Small intestine (tissue), 16 donors: ENCODE measurements around the gene GHRHR. TPM values are rescaled to one million over a fixed set of nuclear protein-coding genes. Genes with fewer than 3 reads are reported as not detected.

Experiments used
- DNase-seq, 2 donors: peaks; one replicate each; pipeline versions ENCODE4 v3.0.0 to v3.0.0-alpha.2; 2013
- FAIRE-seq: peaks from 2 replicates; lab custom pipeline; 2012; peaks lifted over from hg19 to GRCh38; lab: Jason Lieb, UNC
- H3K27ac ChIP-seq, 3 donors: one replicate each; pipeline ENCODE4 v1.5.1; 2013; ENCODE audit warnings: low read length in 2 of 3, mild to moderate bottlenecking in 2 of 3, control low read depth in 1 of 3, inconsistent platforms in 1 of 3, low read depth in 1 of 3, moderate library complexity in 1 of 3
- H3K27me3 ChIP-seq, 3 donors: one replicate each; pipeline ENCODE4 v1.6.1; 2013; ENCODE audit warnings: low read length in 3 of 3, inconsistent platforms in 1 of 3; ENCODE audit not compliant: control insufficient read depth in 3 of 3, insufficient read depth in 3 of 3
- H3K36me3 ChIP-seq, 3 donors: one replicate each; pipeline ENCODE4 v1.6.1; 2013; ENCODE audit warnings: low read length in 3 of 3, inconsistent platforms in 1 of 3, low read depth in 1 of 3, mild to moderate bottlenecking in 1 of 3, moderate library complexity in 1 of 3; ENCODE audit not compliant: control insufficient read depth in 3 of 3, insufficient read depth in 2 of 3
- H3K4me1 ChIP-seq, 3 donors: one replicate each; pipeline ENCODE4 v1.6.1; 2013; ENCODE audit warnings: low read length in 2 of 3, inconsistent platforms in 1 of 3, low read depth in 1 of 3, mild to moderate bottlenecking in 1 of 3, moderate library complexity in 1 of 3; ENCODE audit not compliant: control insufficient read depth in 3 of 3, insufficient read depth in 2 of 3
- H3K4me3 ChIP-seq, 3 donors: one replicate each; pipeline ENCODE4 v1.5.1; 2013; ENCODE audit warnings: low read length in 3 of 3, control low read depth in 1 of 3, inconsistent platforms in 1 of 3, low read depth in 1 of 3, mild to moderate bottlenecking in 1 of 3, moderate library complexity in 1 of 3
- H3K9me3 ChIP-seq, 2 donors: one replicate each; pipeline ENCODE4 v1.6.1; 2013; ENCODE audit warnings: low read depth in 1 of 2, low read length in 1 of 2; ENCODE audit not compliant: control insufficient read depth in 2 of 2, insufficient read depth in 1 of 2
- WGBS, 3 donors: extraction: QIAGEN DNeasy Blood & Tissue Kit; methylation state at CpG; one replicate each; pipeline ENCODE4 v1.1.7; 2013; 5-methylcytosine and 5-hydroxymethylcytosine counted together
- long read RNA-seq, 10 donors: transcript quantifications; one replicate each; lab custom pipeline, GENCODE V29; 2026
- polyA plus RNA-seq, 4 donors: library from polyadenylated mRNA; stranded (reverse) in 3 of 4; unstranded in 1 of 4; fragments of 200-250 nt in 3 of 4; fragments of 120-200 nt in 1 of 4; gene quantifications; one replicate each; pipeline versions ENCODE4 v1.2.1 to v1.2.3, GENCODE V29; 2013
- donor health status: healthy with polysubstance abuse.
- donor health status: control.
- donor health status: control.
- donor health status: Bipolar disorder and iron deficiency.
- donor health status: healthy.

The GHRHR gene
- polyA plus RNA-seq, result under 1 TPM in 1 of 4 donors, not detected in 3; 0.07 TPM
- long read RNA-seq, donor 1, result 0 reads
- long read RNA-seq, donor 2, result 0 reads
- long read RNA-seq, donor 3, result 0 reads
- long read RNA-seq, donor 4, result 0 reads
- long read RNA-seq, donor 5, result 0 reads
- long read RNA-seq, donor 6, result 0 reads
- long read RNA-seq, donor 7, result 0 reads
- long read RNA-seq, donor 8, result 0 reads
- long read RNA-seq, donor 9, result 0 reads
- long read RNA-seq, donor 10, partial matches to known transcripts, result 0 of 1 reads
- long read RNA-seq, donor 10, other reads (novel, unspliced or antisense), result 0 of 1 reads

DNA sequence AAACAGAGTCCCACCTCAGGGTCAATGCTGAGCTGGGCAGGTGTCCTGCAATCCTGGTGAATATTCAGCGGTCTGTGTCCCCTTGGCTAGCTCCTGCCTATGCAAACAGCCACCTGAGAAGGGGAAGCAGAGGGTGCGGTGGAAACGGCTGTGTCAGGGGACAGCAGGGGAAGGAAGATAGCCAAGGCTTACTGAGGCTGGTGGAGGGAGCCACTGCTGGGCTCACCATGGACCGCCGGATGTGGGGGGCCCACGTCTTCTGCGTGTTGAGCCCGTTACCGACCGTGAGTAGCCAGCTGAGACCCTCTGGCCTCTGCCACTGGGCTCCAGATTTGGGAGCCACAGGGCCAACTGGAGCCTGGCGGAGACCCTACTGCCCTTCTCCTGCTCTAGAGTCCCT, at the start of gene GHRHR:
GHRHR (plus strand) TSS at position 112 of the 400 bp plus-strand sequence; CDS start at position 228, 116 bp downstream.
- no peaks in the 10 kb centered on the region for H3K36me3 ChIP-seq
- H3K27me3 ChIP-seq, result no peaks in the 10 kb centered on the region
- WGBS, 3 donors, result 86 to 94% (median 89%) methylated on average over 11 of the region's 11 CpGs
- no peaks in the 10 kb centered on the region for H3K4me1 ChIP-seq
- FAIRE-seq (no peak), DNase-seq (no peak)
- H3K4me3 ChIP-seq, result no peak within 1 kb of the TSS
- H3K9me3 ChIP-seq, result peaks cover 0 to 2% of the 10 kb centered on the region in 2 donors
- H3K27ac ChIP-seq, result no peak within 1 kb of the TSS

- peak in 1 of 2 donors; percentile 70 for DNase-seq
- Histone ChIP-seq H3K4me3 (no peak overlapping the region), H3K4me1 (peaks cover 0 to 68% (median under 1%) of the 10 kb centered on the region in 3 donors), H3K9me3 (no peaks in the 10 kb centered on the region), H3K36me3 (peaks cover 0 to 24% (median 0%) of the 10 kb centered on the region in 3 donors), H3K27ac (peak overlapping the region; percentile 56 to 96 (median 88)), H3K27me3 (no peaks in the 10 kb centered on the region)
- 14 to 50% (median 42%) methylated on average over 4 of the region's 4 CpGs for WGBS, 3 donors
- no peak for FAIRE-seq
Observed at GRCh38 chr7:30914596-30914995, 49.2 kb upstream of the GHRHR start.

GRCh38 chr7:30915005-30915601, 48.6 kb upstream of the GHRHR start:
- Histone ChIP-seq H3K27me3 (no peaks in the 10 kb centered on the region), H3K27ac (peak overlapping the region; percentile 56 to 96 (median 88)), H3K36me3 (peaks cover 0 to 24% (median 0%) of the 10 kb centered on the region in 3 donors), H3K4me1 (peaks cover 0 to 67% (median 3%) of the 10 kb centered on the region in 3 donors), H3K4me3 (no peak overlapping the region), H3K9me3 (no peaks in the 10 kb centered on the region)
- FAIRE-seq, result no peak
- DNase-seq, result peak; percentile 69 to 77
- 8 to 57% (median 35%) methylated on average over 10 to 11 of the region's 11 CpGs for WGBS, 3 donors

DNA sequence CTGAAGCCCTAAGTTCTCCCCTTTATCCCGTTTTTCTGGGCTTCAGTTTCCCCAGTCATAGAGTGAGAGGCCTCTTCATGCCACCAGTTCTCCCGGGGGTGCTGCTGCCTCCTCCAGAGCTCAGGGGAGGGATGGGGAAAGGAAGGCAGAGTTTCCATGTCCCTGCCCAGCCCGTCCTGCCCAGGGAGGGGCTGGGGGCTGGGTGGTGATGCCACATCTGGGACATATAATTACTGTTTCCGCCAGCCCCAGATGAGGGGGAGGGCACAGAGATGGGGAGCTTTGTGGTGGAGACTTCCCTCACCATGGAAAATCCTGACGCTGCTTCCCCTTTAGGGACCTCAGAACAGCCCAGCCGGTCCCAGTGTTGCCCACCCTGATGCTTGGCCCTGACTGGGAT, 48.0 kb upstream of the GHRHR start:
- no peak overlapping the region for H3K4me3 ChIP-seq
- FAIRE-seq (no peak), DNase-seq (no peak)
- H3K4me1 ChIP-seq, result peaks cover 0 to 67% (median 4%) of the 10 kb centered on the region in 3 donors
- H3K9me3 ChIP-seq, result no peaks in the 10 kb centered on the region
- H3K27me3 ChIP-seq, result no peaks in the 10 kb centered on the region
- peaks cover 0 to 30% (median 0%) of the 10 kb centered on the region in 3 donors for H3K36me3 ChIP-seq
- peak overlapping the region in 1 of 3 donors; percentile 96 for H3K27ac ChIP-seq
- 11 to 61% (median 44%) methylated on average over 6 of the region's 6 CpGs for WGBS, 3 donors

- peaks cover 0 to 67% (median 4%) of the 10 kb centered on the region in 3 donors for H3K4me1 ChIP-seq
- no peaks in the 10 kb centered on the region for H3K9me3 ChIP-seq
- DNase-seq, result no peak
- peaks cover 0 to 31% (median 0%) of the 10 kb centered on the region in 3 donors for H3K36me3 ChIP-seq
- H3K4me3 ChIP-seq, result no peak overlapping the region
- no peak overlapping the region for H3K27ac ChIP-seq
- no peaks in the 10 kb centered on the region for H3K27me3 ChIP-seq
- no peak for FAIRE-seq
- WGBS, 3 donors, result 36 to 84% (median 63%) methylated on average over 3 of the region's 3 CpGs
Observed at GRCh38 chr7:30916255-30916654, 47.5 kb upstream of the GHRHR start.

- 57 to 79% (median 61%) methylated on average over 7 of the region's 7 CpGs for WGBS, 3 donors
- H3K4me1 ChIP-seq, result peaks cover 0 to 62% (median 4%) of the 10 kb centered on the region in 3 donors
- H3K27me3 ChIP-seq, result no peaks in the 10 kb centered on the region
- no peak overlapping the region for H3K4me3 ChIP-seq
- no peak overlapping the region for H3K27ac ChIP-seq
- DNase-seq (no peak), FAIRE-seq (no peak)
- H3K36me3 ChIP-seq, result peaks cover 0 to 34% (median 0%) of the 10 kb centered on the region in 3 donors
- no peaks in the 10 kb centered on the region for H3K9me3 ChIP-seq
Observed at GRCh38 chr7:30916767-30917166, 47.0 kb upstream of the GHRHR start.

GRCh38 chr7:30917216-30917893, 46.4 kb upstream of the GHRHR start:
- Histone ChIP-seq H3K27me3 (no peaks in the 10 kb centered on the region), H3K36me3 (peaks cover 0 to 40% (median 3%) of the 10 kb centered on the region in 3 donors), H3K9me3 (no peaks in the 10 kb centered on the region), H3K4me3 (no peak overlapping the region), H3K4me1 (peaks cover 0 to 56% (median 4%) of the 10 kb centered on the region in 3 donors), H3K27ac (no peak overlapping the region)
- DNase-seq, result no peak
- FAIRE-seq, result no peak
- 64 to 78% (median 67%) methylated on average over 4 of the region's 4 CpGs for WGBS, 3 donors

GRCh38 chr7:30918676-30919075, 45.1 kb upstream of the GHRHR start:
- H3K4me1 ChIP-seq, result peaks cover 0 to 43% (median 4%) of the 10 kb centered on the region in 3 donors
- H3K9me3 ChIP-seq, result no peaks in the 10 kb centered on the region
- H3K36me3 ChIP-seq, result peaks cover 0 to 49% (median 3%) of the 10 kb centered on the region in 3 donors
- no peak for FAIRE-seq
- no peak overlapping the region for H3K27ac ChIP-seq
- H3K4me3 ChIP-seq, result no peak overlapping the region
- DNase-seq, result no peak
- 63 to 87% (median 79%) methylated on average over 4 of the region's 4 CpGs for WGBS, 3 donors
- no peaks in the 10 kb centered on the region for H3K27me3 ChIP-seq
